ENCODE results near the gene LDHA. TPM values are rescaled to one million over a fixed set of nuclear protein-coding genes. Genes with fewer than 3 reads are reported as not detected.

Gene LDHA
- total and polyA plus RNA-seq, 2 of the 13 experiments (the other 11 are each of a cell fraction or from before 2014, with no cell fraction given) = 805 to 1,547 TPM

DNA sequence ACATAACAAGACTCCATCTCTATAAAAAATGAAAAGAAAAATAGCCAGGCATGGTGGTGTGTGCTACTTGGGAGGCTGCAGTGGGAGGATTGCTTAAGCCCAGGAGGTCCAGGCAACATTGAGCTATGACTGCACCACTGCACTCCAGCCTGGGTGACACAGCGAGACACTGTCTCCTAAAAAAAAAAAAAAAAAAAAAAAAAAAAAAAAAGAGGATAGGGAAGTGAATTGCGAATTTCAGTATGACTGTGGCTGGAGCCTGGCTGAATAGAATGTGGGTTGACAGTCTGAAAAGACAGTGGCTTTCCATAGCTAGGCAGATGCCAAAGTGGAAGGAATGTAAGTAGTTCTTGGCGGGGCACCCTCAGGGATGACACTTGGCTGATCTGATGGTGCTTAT is 54.9 kb downstream of the LDHA start (continued):
- TF ChIP-seq, protein P1, sequence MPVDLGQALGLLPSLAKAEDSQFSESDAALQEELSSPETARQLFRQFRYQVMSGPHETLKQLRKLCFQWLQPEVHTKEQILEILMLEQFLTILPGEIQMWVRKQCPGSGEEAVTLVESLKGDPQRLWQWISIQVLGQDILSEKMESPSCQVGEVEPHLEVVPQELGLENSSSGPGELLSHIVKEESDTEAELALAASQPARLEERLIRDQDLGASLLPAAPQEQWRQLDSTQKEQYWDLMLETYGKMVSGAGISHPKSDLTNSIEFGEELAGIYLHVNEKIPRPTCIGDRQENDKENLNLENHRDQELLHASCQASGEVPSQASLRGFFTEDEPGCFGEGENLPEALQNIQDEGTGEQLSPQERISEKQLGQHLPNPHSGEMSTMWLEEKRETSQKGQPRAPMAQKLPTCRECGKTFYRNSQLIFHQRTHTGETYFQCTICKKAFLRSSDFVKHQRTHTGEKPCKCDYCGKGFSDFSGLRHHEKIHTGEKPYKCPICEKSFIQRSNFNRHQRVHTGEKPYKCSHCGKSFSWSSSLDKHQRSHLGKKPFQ (CRISPR knock-in tag; IDR thresholded peaks at IDR 0.05; ENCODE audit: insufficient replicate concordance) = no peak
- TF ChIP-seq MTA1 (CRISPR knock-in tag; IDR thresholded peaks at IDR 0.05; ENCODE audit: borderline replicate concordance) = no peak
- no peak for TF ChIP-seq ZNF143 (CRISPR knock-in tag; IDR thresholded peaks at IDR 0.05)
- TF ChIP-seq ZNF563 (CRISPR knock-in tag; IDR thresholded peaks at IDR 0.05) = no peak

DNA sequence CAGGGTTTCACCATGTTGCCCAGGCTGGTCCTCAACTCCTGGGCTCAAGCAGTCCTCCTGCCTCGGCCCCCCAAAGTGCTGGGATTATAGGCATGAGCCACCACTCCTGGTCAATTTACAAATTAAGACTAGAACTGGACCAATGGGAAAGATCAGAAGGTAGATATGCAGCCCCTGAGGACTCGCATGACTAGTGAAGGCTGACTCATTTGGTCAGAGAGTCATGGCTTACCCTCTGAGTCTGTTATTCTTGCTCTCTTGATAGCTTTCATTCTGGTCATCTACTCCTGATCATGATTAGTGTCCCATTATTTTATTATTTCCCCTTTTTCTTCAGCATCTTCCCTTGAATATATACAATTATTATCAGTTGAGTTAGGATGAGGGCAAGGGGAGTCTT is 58.6 kb downstream of the LDHA start:
- FAIRE-seq = no peak
- H2AFZ ChIP-seq (ENCODE audit: low read length) = no peak overlapping the region
- no peak overlapping the region for H3K4me3 ChIP-seq (replicated peaks in 1 of 3; ENCODE audit: insufficient read depth in 1 of 3, low read depth in 2 of 3, low read length in 3 of 3)
- no peaks in the 10 kb centered on the region for H4K20me1 ChIP-seq (ENCODE audit: insufficient read depth, low read length)
- no peaks in the 10 kb centered on the region for H3K36me3 ChIP-seq (replicated peaks in 1 of 2; ENCODE audit: control insufficient read depth in 1 of 2, insufficient read depth in 2 of 2, low read length in 2 of 2)
- ATAC-seq = no peak
- no peaks in the 10 kb centered on the region for H3K79me2 ChIP-seq (ENCODE audit: insufficient read depth, low read length)
- no peaks in the 10 kb centered on the region; a peak in 1 of 5 replicates for H3K27me3 ChIP-seq (ENCODE audit: control insufficient read depth in 1 of 2, insufficient read depth in 2 of 2, low read length in 2 of 2)
- no peak overlapping the region for H3K9ac ChIP-seq (ENCODE audit: insufficient read depth, low read depth, low read length)
- intact Hi-C loops (cut with micrococcal nuclease; ENCODE audit: unreplicated experiment) = no loop called here
- ChIA-PET CTCF (ENCODE audit: low intra/inter-chr PET ratio, low total read pairs) (no interaction called here), POLR2A (no interaction called here)
- TF ChIP-seq, protein P2, sequence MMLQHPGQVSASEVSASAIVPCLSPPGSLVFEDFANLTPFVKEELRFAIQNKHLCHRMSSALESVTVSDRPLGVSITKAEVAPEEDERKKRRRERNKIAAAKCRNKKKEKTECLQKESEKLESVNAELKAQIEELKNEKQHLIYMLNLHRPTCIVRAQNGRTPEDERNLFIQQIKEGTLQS (CRISPR knock-in tag; IDR thresholded peaks at IDR 0.05) = no peak
- no peak for TF ChIP-seq PRPF4 (IDR thresholded peaks at IDR 0.05; ENCODE audit: low read depth, low read length, poor library complexity, severe bottlenecking)
- no TSS peak for BruUV-seq (replicated peaks)
- H3K9me3 ChIP-seq (ENCODE audit: low read length) = no peaks in the 10 kb centered on the region
- WGBS (ENCODE audit: low lambda C conversion rate) = 40% methylated on average over 1 of the region's 2 CpGs
- in situ Hi-C loops (cut with HindIII; ENCODE audit: extremely low pct_ligation_motif_present, low pct_unique_long_range_greater_than_20kb) = no loop called here
- no peak overlapping the region for H3K27ac ChIP-seq (ENCODE audit: extremely low read length, insufficient read depth, low read length)
- H3K4me2 ChIP-seq (ENCODE audit: low read depth, low read length) = no peak overlapping the region
- DNase-seq (ENCODE audit: low spot score) = no peak
- H3K4me1 ChIP-seq (ENCODE audit: insufficient read depth, low read length) = no peaks in the 10 kb centered on the region
